SK-N-SH (cell line): ENCODE results near the gene STARD3NL. TPM values are rescaled to one million over a fixed set of nuclear protein-coding genes. Genes with fewer than 3 reads are reported as not detected.

Source experiments
- CTCF ChIA-PET: fragments of 300-600, 350-600 bp; formaldehyde crosslinking; extraction: SDS; loops from one replicate; lab custom pipeline; 2021; lab: Yijun Ruan, JAX
- POLR2A ChIA-PET: fragments of 350-600 bp; sonication (Branson Sonifier 250); formaldehyde crosslinking; extraction: SDS; loops from one replicate; lab custom pipeline; 2020; ENCODE audit warnings: antibody characterized with exemption, inconsistent platforms; lab: Yijun Ruan, JAX
- DNase-seq: peaks from one replicate; pipeline ENCODE4 v3.0.0; 2012
- H2AFZ ChIP-seq: fragments of 200-600 bp; sonication (generic); 2 replicates; pipeline ENCODE4 v1.8.1; 2016; ENCODE audit warnings: antibody characterized with exemption, mild to moderate bottlenecking, low read depth
- H3F3A ChIP-seq: fragments of 200-600 bp; sonication (generic); replicated peaks from 2 replicates; pipeline ENCODE3; 2016; ENCODE audit warnings: antibody characterized with exemption, mild to moderate bottlenecking; ENCODE audit not compliant: insufficient read depth
- H3K27ac ChIP-seq, 2 experiments: fragments of 200-500 bp in 1 of 2; fragments of 200-600 bp in 1 of 2; sonication (Bioruptor generic) in 1 of 2; sonication (generic), shearing (Covaris generic) in 1 of 2; 2 replicates each; pipeline versions ENCODE4 v1.5.1 to v1.6.1; 2014 to 2016; ENCODE audit warnings: low read depth in 2 of 2, inconsistent platforms in 1 of 2, low read length in 1 of 2, mild to moderate bottlenecking in 1 of 2, mixed read lengths in 1 of 2
- H3K27me3 ChIP-seq: fragments of 200-600 bp; sonication (generic), shearing (Covaris generic); 2 replicates; pipeline ENCODE4 v1.6.1; 2016; ENCODE audit warnings: mixed run types; ENCODE audit not compliant: insufficient read depth
- H3K36me3 ChIP-seq, 2 experiments: fragments of 200-500 bp in 1 of 2; fragments of 200-600 bp in 1 of 2; sonication (Bioruptor generic) in 1 of 2; sonication (generic) in 1 of 2; replicated peaks in 1 of 2; 2 replicates each; pipeline versions ENCODE3 to v1.5.1; 2014 to 2016; ENCODE audit warnings: low read length in 1 of 2, mild to moderate bottlenecking in 1 of 2; ENCODE audit not compliant: insufficient read depth in 2 of 2, control insufficient read depth in 1 of 2
- H3K4me1 ChIP-seq, 2 experiments: fragments of 200-500 bp in 1 of 2; fragments of 200-600 bp in 1 of 2; sonication (Bioruptor generic) in 1 of 2; sonication (generic), shearing (Covaris generic) in 1 of 2; 2 replicates each; pipeline versions ENCODE4 v1.5.1 to v1.6.1; 2014 to 2016; ENCODE audit warnings: low read depth in 1 of 2, low read length in 1 of 2, mixed run types in 1 of 2; ENCODE audit not compliant: insufficient read depth in 2 of 2, control insufficient read depth in 1 of 2
- H3K4me2 ChIP-seq: fragments of 200-600 bp; sonication (generic), shearing (Covaris generic); 2 replicates; pipeline ENCODE4 v1.6.1; 2017; ENCODE audit warnings: mixed run types
- H3K4me3 ChIP-seq, 2 experiments: fragments of 200-500 bp in 1 of 2; fragments of 200-600 bp in 1 of 2; sonication (Bioruptor generic) in 1 of 2; sonication (generic), shearing (Covaris generic) in 1 of 2; 2 replicates each; pipeline versions ENCODE4 v1.5.1 to v1.8.1; 2014 to 2016; ENCODE audit warnings: low read depth in 2 of 2, inconsistent platforms in 1 of 2, low read length in 1 of 2, mild to moderate bottlenecking in 1 of 2, mixed read lengths in 1 of 2, moderate library complexity in 1 of 2
- H3K79me2 ChIP-seq: fragments of 200-600 bp; sonication (generic); 2 replicates; pipeline ENCODE4 v1.8.1; 2017; ENCODE audit warnings: mild to moderate bottlenecking; ENCODE audit not compliant: insufficient read depth
- H3K9ac ChIP-seq: fragments of 200-600 bp; sonication (generic); 2 replicates; pipeline ENCODE4 v1.6.1; 2017; ENCODE audit warnings: mixed run types
- H3K9me2 ChIP-seq: fragments of 200-600 bp; sonication (generic); 2 replicates; pipeline ENCODE4 v1.6.1; 2017; ENCODE audit warnings: mixed run types
- H3K9me3 ChIP-seq: fragments of 200-600 bp; sonication (generic); 2 replicates; pipeline ENCODE4 v1.6.1; 2017; ENCODE audit warnings: mixed run types, mild to moderate bottlenecking, moderate library complexity
- H4K20me1 ChIP-seq: fragments of 200-600 bp; sonication (generic); 2 replicates; pipeline ENCODE4 v1.6.1; 2017; ENCODE audit warnings: mild to moderate bottlenecking, mixed run types; ENCODE audit not compliant: insufficient read depth
- CHD2 ChIP-seq: fragments of 150-350 bp; IDR thresholded peaks from 2 replicates; pipeline ENCODE4 v1.6.1; 2018; ENCODE audit warnings: low read length; ENCODE audit not compliant: partially characterized antibody
- GABPA ChIP-seq: IDR thresholded peaks from 2 replicates; pipeline ENCODE4 v1.4.0; 2012; ENCODE audit warnings: low read depth, mild to moderate bottlenecking
- IRF3 ChIP-seq: fragments of 150-350 bp; IDR thresholded peaks from 2 replicates; pipeline ENCODE4 v1.6.1; 2016; ENCODE audit warnings: mild to moderate bottlenecking, low read depth, low read length
- JUND ChIP-seq: IDR thresholded peaks from 2 replicates; pipeline ENCODE4 v1.4.0; 2012
- MAX ChIP-seq: IDR thresholded peaks from 2 replicates; pipeline ENCODE4 v1.4.0; 2012; ENCODE audit warnings: low read depth
- MXI1 ChIP-seq: IDR thresholded peaks from 2 replicates; pipeline ENCODE4 v1.6.1; 2012; ENCODE audit warnings: mild to moderate bottlenecking, low read depth, low read length, improper control_type of control experiment
- SIN3A ChIP-seq: IDR thresholded peaks from 2 replicates; pipeline ENCODE4 v1.6.1; 2012; ENCODE audit warnings: low read depth, mild to moderate bottlenecking, low read length, moderate library complexity, borderline replicate concordance
- TAF1 ChIP-seq: IDR thresholded peaks from 2 replicates; pipeline ENCODE4 v1.6.1; 2012; ENCODE audit warnings: low read depth, mild to moderate bottlenecking, low read length, moderate library complexity, borderline replicate concordance
- TEAD4 ChIP-seq: IDR thresholded peaks from 2 replicates; pipeline ENCODE4 v1.4.0; 2012; ENCODE audit warnings: mild to moderate bottlenecking, borderline replicate concordance; ENCODE audit not compliant: insufficient read depth
- USF1 ChIP-seq: IDR thresholded peaks from 2 replicates; pipeline ENCODE4 v1.4.0; 2012; ENCODE audit warnings: low read depth, borderline replicate concordance
- YY1 ChIP-seq: IDR thresholded peaks from 2 replicates; pipeline ENCODE4 v1.4.0; 2012; ENCODE audit warnings: low read depth, mild to moderate bottlenecking
- ZBTB33 ChIP-seq: IDR thresholded peaks from 2 replicates; pipeline ENCODE4 v1.4.0; 2012; ENCODE audit warnings: low read depth, borderline replicate concordance
- WGBS: methylation state at CpG from one replicate; pipeline ENCODE4 v1.1.6; 2017; ENCODE audit warnings: low lambda C conversion rate; 5-methylcytosine and 5-hydroxymethylcytosine counted together
- polyA plus RNA-seq, 3 experiments: library from polyadenylated mRNA; depleted of rRNA; stranded (reverse); fragments of >200 nt; gene quantifications; 2 replicates each; pipeline ENCODE4 v1.2.3, GENCODE V29; 2012
- TF ChIP-seq, protein P1 (sequence below): IDR thresholded peaks from 2 replicates; pipeline ENCODE4 v1.6.1; 2012; ENCODE audit warnings: mild to moderate bottlenecking, low read depth, low read length, moderate library complexity

Gene STARD3NL
- polyA plus RNA-seq, 1 of the 3 experiments (the other 2 are of a cell fraction) = 46.3 TPM

GRCh38 chr7:38129579-38129978 is 48.5 kb upstream of the STARD3NL start (continued):
- TF ChIP-seq ZBTB33 (no peak), JUND (no peak)
- TF ChIP-seq, all 33 proteins: peak for 0

DNA sequence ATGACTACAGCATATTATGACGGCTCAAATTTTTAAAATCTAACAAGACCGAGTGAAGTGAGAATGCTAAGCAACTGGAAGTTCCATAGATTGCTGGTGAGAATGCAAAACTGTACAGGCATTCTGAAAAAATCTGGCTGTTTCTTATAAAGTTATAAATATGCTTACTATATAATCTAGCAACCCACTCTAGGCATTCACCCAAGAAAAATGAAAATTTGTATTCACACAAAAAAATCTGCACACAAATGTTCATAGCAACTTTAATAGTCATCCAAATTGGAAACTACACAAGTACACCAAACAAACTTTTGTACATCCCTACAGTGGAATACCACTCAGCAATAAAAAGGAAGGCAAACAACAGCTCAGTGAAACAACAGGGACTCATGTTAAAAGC is 39.9 kb upstream of the STARD3NL start:
- Histone ChIP-seq H4K20me1 (no peaks in the 10 kb centered on the region), H3K4me2 (no peak overlapping the region), H3K27ac (no peak overlapping the region), H3K36me3 (no peaks in the 10 kb centered on the region), H3K27me3 (no peaks in the 10 kb centered on the region), H2AFZ (no peak overlapping the region), H3K9me3 (no peaks in the 10 kb centered on the region), H3F3A (no peaks in the 10 kb centered on the region), H3K9me2 (no peaks in the 10 kb centered on the region; the same call in 1 of the 2 replicates), H3K9ac (no peak overlapping the region), H3K4me1 (no peaks in the 10 kb centered on the region), H3K79me2 (no peaks in the 10 kb centered on the region), H3K4me3 (no peak overlapping the region)
- ChIA-PET POLR2A (no interaction called here), CTCF (no interaction called here)
- 57% methylated on average over 2 of the region's 2 CpGs for WGBS
- TF ChIP-seq TAF1 = no peak
- TF ChIP-seq MAX = no peak
- TF ChIP-seq TEAD4 = no peak
- no peak for TF ChIP-seq SIN3A
- TF ChIP-seq MXI1 = no peak
- no peak for DNase-seq

GRCh38 chr7:38141187-38141586 is 36.9 kb upstream of the STARD3NL start:
- 51% methylated on average over 2 of the region's 2 CpGs for WGBS
- H3K4me2 ChIP-seq = no peak overlapping the region
- H3F3A ChIP-seq = no peaks in the 10 kb centered on the region
- DNase-seq = no peak
- H3K27ac ChIP-seq = no peak overlapping the region
- H4K20me1 ChIP-seq = no peaks in the 10 kb centered on the region
- no peak overlapping the region for H3K4me3 ChIP-seq
- no peaks in the 10 kb centered on the region for H3K9me3 ChIP-seq
- H3K9ac ChIP-seq = no peak overlapping the region
- ChIA-PET POLR2A (no interaction called here), CTCF (interaction anchor here (1.2 to 2.2 kb wide), 2 partner anchors 33 to 34 kb away, joined by 4 to 6 read pairs; no protein-coding TSS in a partner anchor)
- H3K27me3 ChIP-seq = no peaks in the 10 kb centered on the region
- H3K79me2 ChIP-seq = no peaks in the 10 kb centered on the region
- no peaks in the 10 kb centered on the region for H3K36me3 ChIP-seq
- no peaks in the 10 kb centered on the region; the same call in 1 of the 2 replicates for H3K9me2 ChIP-seq
- TF ChIP-seq GABPA (no peak), USF1 (no peak), IRF3 (no peak), YY1 (no peak), CHD2 (no peak)
- TF ChIP-seq, protein P1, sequence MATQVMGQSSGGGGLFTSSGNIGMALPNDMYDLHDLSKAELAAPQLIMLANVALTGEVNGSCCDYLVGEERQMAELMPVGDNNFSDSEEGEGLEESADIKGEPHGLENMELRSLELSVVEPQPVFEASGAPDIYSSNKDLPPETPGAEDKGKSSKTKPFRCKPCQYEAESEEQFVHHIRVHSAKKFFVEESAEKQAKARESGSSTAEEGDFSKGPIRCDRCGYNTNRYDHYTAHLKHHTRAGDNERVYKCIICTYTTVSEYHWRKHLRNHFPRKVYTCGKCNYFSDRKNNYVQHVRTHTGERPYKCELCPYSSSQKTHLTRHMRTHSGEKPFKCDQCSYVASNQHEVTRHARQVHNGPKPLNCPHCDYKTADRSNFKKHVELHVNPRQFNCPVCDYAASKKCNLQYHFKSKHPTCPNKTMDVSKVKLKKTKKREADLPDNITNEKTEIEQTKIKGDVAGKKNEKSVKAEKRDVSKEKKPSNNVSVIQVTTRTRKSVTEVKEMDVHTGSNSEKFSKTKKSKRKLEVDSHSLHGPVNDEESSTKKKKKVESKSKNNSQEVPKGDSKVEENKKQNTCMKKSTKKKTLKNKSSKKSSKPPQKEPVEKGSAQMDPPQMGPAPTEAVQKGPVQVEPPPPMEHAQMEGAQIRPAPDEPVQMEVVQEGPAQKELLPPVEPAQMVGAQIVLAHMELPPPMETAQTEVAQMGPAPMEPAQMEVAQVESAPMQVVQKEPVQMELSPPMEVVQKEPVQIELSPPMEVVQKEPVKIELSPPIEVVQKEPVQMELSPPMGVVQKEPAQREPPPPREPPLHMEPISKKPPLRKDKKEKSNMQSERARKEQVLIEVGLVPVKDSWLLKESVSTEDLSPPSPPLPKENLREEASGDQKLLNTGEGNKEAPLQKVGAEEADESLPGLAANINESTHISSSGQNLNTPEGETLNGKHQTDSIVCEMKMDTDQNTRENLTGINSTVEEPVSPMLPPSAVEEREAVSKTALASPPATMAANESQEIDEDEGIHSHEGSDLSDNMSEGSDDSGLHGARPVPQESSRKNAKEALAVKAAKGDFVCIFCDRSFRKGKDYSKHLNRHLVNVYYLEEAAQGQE = no peak
- no peaks in the 10 kb centered on the region for H3K4me1 ChIP-seq
- no peak overlapping the region for H2AFZ ChIP-seq
